Testis (tissue), 3 donors: ENCODE results near the gene C4BPA. TPM values are rescaled to one million over a fixed set of nuclear protein-coding genes. Genes with fewer than 3 reads are reported as not detected.

Experiments used
- DNase-seq: peaks from one replicate; pipeline ENCODE4 v3.0.0-alpha.2; 2019
- H3K27ac ChIP-seq, 2 donors: fragments of 200-600 bp; sonication (generic); one replicate each; pipeline ENCODE4 v1.5.1; 2019
- H3K27me3 ChIP-seq: fragments of 200-600 bp; sonication (generic); one replicate; pipeline ENCODE4 v1.5.1; 2019
- H3K36me3 ChIP-seq: fragments of 200-600 bp; sonication (generic); one replicate; pipeline ENCODE4 v1.5.1; 2017; ENCODE audit warnings: low read depth; ENCODE audit errors: missing control alignments
- H3K4me1 ChIP-seq: fragments of 200-600 bp; sonication (generic); one replicate; pipeline ENCODE4 v1.5.1; 2019
- H3K4me3 ChIP-seq, 2 donors: fragments of 200-600 bp; sonication (generic); one replicate each; pipeline ENCODE4 v1.5.1; 2017 to 2019
- H3K9me3 ChIP-seq: fragments of 200-600 bp; sonication (generic); one replicate; pipeline ENCODE4 v1.5.1; 2017
- POLR2A ChIP-seq: fragments of 450-650 bp; IDR thresholded peaks from one replicate; pipeline ENCODE4 v1.6.1; 2017; ENCODE audit warnings: antibody characterized with exemption, mild to moderate bottlenecking, moderate library complexity
- WGBS, 2 donors: methylation state at CpG; one replicate each; pipeline ENCODE4 v1.1.5; 2018; 5-methylcytosine and 5-hydroxymethylcytosine counted together
- intact Hi-C: fragments of 100-400 bp; cut with DNase I; formaldehyde crosslinking; loops from one replicate; pipeline ENCODE4 v1.15.1; 2023; ENCODE audit warnings: low total_unique reads
- polyA plus RNA-seq: library from polyadenylated mRNA; stranded (reverse); fragments of 350-450 nt; fragmentation: Illumina TruSeq; extraction: RNeasy Lipid Tissue Mini Kit (QIAGEN cat#74804); gene quantifications from one replicate; pipeline ENCODE4 v1.2.3, GENCODE V29; 2014; ENCODE audit warnings: low read depth, low replicate concordance; ENCODE audit not compliant: insufficient read depth
- total RNA-seq, 2 donors: library from RNA; depleted of rRNA; stranded (reverse); fragments of >200 nt; gene quantifications; one replicate each; pipeline ENCODE4 v1.2.3, GENCODE V29; 2016
- TF ChIP-seq, protein P1 (sequence below), 3 experiments: fragments of 450-650 bp in 2 of 3; fragments of 200-600 bp in 1 of 3; sonication (generic) in 1 of 3; IDR thresholded peaks; one replicate each; pipeline ENCODE4 v1.5.1; 2016 to 2019; ENCODE audit warnings: antibody characterized with exemption in 3 of 3, mild to moderate bottlenecking in 2 of 3, moderate library complexity in 1 of 3

The C4BPA gene
- total and polyA plus RNA-seq, 3 donors from 2014 or later = 0.24 to 1.0 (median 0.43) TPM

DNA sequence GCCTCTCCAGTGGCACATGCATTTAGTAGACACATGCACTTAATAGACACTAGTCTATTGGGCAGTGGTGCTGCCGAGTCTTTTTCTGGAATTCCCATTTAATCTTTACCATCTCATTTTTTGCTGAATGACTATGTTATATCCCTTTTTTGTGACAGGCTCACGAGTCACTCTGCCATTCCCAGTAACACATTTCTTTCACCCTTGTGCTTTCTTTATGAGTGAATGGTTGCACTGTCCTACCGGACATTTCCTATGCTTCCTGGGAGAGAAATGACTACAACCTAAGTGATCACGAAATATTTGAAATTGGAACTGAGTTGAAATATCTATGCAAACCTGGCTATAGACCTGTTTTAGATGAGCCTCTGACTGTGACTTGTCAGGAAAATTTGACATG, 70.9 kb downstream of the C4BPA start:
- TF ChIP-seq, protein P1, sequence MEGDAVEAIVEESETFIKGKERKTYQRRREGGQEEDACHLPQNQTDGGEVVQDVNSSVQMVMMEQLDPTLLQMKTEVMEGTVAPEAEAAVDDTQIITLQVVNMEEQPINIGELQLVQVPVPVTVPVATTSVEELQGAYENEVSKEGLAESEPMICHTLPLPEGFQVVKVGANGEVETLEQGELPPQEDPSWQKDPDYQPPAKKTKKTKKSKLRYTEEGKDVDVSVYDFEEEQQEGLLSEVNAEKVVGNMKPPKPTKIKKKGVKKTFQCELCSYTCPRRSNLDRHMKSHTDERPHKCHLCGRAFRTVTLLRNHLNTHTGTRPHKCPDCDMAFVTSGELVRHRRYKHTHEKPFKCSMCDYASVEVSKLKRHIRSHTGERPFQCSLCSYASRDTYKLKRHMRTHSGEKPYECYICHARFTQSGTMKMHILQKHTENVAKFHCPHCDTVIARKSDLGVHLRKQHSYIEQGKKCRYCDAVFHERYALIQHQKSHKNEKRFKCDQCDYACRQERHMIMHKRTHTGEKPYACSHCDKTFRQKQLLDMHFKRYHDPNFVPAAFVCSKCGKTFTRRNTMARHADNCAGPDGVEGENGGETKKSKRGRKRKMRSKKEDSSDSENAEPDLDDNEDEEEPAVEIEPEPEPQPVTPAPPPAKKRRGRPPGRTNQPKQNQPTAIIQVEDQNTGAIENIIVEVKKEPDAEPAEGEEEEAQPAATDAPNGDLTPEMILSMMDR (IDR thresholded peaks at IDR 0.05) = no peak
- TF ChIP-seq POLR2A = no peak
- no peak overlapping the region for H3K4me3 ChIP-seq
- 89 to 91% methylated on average over 4 of the region's 4 CpGs for WGBS, 2 donors
- no peak overlapping the region for H3K27ac ChIP-seq
- intact Hi-C loops = no loop called here
- no peaks in the 10 kb centered on the region for H3K36me3 ChIP-seq
- no peak for DNase-seq
- H3K9me3 ChIP-seq = no peaks in the 10 kb centered on the region
- H3K27me3 ChIP-seq = no peaks in the 10 kb centered on the region
- no peaks in the 10 kb centered on the region for H3K4me1 ChIP-seq

DNA sequence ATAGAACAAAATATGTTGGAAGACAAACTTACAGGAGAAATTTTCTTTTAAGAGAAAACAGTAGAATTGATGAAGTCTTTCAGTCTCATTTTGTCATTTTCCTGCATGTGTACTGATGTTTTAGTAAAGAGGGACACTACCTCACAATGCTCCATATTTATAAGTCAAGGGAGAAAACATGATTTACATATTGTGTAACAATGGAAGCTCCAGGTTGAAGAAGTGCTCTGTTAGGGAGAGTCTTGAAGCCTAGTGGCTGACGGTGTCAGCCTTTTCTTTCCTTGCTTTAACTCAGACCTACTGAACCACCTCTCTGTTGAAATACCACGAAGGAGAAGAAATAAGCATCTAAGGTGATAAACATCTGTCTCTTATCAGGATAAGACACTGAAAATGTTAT, 75.0 kb downstream of the C4BPA start:
- 78 to 80% methylated on average over 2 of the region's 2 CpGs for WGBS, 2 donors
- Histone ChIP-seq H3K27ac (no peak overlapping the region), H3K27me3 (no peaks in the 10 kb centered on the region), H3K9me3 (no peaks in the 10 kb centered on the region), H3K4me1 (no peaks in the 10 kb centered on the region), H3K36me3 (no peaks in the 10 kb centered on the region), H3K4me3 (no peak overlapping the region)
- no peak for DNase-seq
- intact Hi-C loops = no loop called here
- TF ChIP-seq, protein P1 (IDR thresholded peaks at IDR 0.05) = no peak
- TF ChIP-seq POLR2A = no peak

DNA sequence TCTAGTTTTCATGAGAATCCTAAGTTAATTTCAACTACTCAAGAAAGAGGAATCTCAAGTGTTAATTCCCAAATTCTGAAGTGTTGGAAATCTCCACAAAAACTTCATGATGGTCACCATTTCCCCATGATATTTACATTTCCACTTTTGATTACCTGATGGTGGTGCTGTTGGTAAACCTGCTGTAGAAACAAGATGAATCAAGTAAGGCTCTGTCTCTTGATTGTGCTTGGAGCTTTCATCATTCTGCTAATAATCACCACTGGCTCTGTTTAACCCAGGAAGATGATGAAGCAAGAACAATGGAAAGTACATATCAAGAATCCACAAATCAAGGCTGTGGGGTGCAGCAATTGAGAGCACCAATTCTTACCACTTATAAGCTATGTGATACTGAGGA, 77.8 kb downstream of the C4BPA start:
- intact Hi-C loops = no loop called here
- Histone ChIP-seq H3K36me3 (no peaks in the 10 kb centered on the region), H3K27ac (no peak overlapping the region), H3K9me3 (no peaks in the 10 kb centered on the region), H3K4me1 (no peaks in the 10 kb centered on the region), H3K27me3 (no peaks in the 10 kb centered on the region), H3K4me3 (no peak overlapping the region)
- DNase-seq = no peak
- TF ChIP-seq, protein P1 (IDR thresholded peaks at IDR 0.05) = no peak
- TF ChIP-seq POLR2A = no peak

DNA sequence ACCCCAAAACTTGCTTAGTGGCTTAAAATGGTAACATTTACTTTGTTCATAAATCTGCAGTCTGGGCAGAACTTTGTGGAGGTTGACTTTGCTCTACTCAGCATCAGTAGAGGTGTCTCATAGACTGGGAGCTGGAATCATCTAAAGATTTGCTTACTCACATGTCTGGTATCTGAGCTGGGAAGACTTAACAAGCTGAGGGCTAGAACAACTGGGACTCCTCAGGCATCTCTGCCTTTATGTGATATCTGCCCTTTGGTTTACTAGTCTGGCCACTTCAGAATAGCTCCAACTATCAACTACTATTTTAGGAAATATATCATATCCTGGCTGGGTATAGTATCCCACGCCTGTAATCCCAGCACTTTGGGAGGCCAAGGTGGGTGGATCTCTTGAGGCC, 82.5 kb downstream of the C4BPA start:
- no peak for TF ChIP-seq POLR2A
- TF ChIP-seq, protein P1 (IDR thresholded peaks at IDR 0.05) = no peak
- no peaks in the 10 kb centered on the region for H3K4me1 ChIP-seq
- no peaks in the 10 kb centered on the region for H3K9me3 ChIP-seq
- 90 to 100% methylated on average over 1 of the region's 1 CpG for WGBS, 2 donors
- no peak overlapping the region for H3K27ac ChIP-seq
- H3K4me3 ChIP-seq = no peak overlapping the region
- intact Hi-C loops = no loop called here
- H3K36me3 ChIP-seq = no peaks in the 10 kb centered on the region
- H3K27me3 ChIP-seq = no peaks in the 10 kb centered on the region
- no peak for DNase-seq

DNA sequence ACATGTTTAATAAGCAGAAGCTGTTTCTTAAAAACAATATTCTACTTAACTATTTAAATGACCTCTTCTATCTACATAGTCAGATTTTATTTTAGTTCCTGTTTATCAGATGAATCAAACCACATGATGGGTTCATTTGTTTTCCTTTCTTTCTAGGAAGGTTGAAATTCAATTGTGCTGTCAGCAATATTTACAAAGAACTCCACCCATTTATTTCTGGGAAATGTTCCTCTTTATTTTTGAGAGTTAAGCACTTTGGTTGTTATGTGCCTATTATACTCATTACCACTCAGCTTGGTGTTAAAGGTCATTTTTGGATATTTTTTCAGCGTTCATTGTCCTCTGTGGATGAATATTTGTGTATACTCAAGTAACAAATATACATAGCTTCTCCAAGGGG, 84.9 kb downstream of the C4BPA start:
- DNase-seq = no peak
- no peak overlapping the region for H3K4me3 ChIP-seq
- TF ChIP-seq, protein P1 (IDR thresholded peaks at IDR 0.05) = no peak
- TF ChIP-seq POLR2A = no peak
- H3K9me3 ChIP-seq = no peaks in the 10 kb centered on the region
- no peaks in the 10 kb centered on the region for H3K36me3 ChIP-seq
- no peaks in the 10 kb centered on the region for H3K27me3 ChIP-seq
- 44 to 50% methylated on average over 1 of the region's 1 CpG for WGBS, 2 donors
- intact Hi-C loops = no loop called here
- H3K4me1 ChIP-seq = no peaks in the 10 kb centered on the region
- no peak overlapping the region for H3K27ac ChIP-seq
